Stimulated activated CD8-positive, alpha-beta memory T cell treated with anti-CD3 and anti-CD28 coated beads, Interleukin-2, amount 100 ng/mL, for 48 hours (primary cell): Measurements from ENCODE around the gene DGCR8.
A peak's percentile ranks its signal among the peaks of the same experiment; 100 is the strongest.
"Not testable (repeated sequence)": the region's sequence is repeated elsewhere in the genome, so short reads cannot be mapped to it uniquely, and the experiment has no call there.

Experiments used
- DNase-seq, 2 donors: peaks; one replicate each; pipeline ENCODE4 v3.0.0-alpha.2; 2020; ENCODE audit warnings: low read depth in 2 of 2

Gene DGCR8

GRCh38 chr22:20152464-20152890 is 72.4 kb downstream of the DGCR8 start:
- no peak for DNase-seq

GRCh38 chr22:20153945-20154344 is 73.9 kb downstream of the DGCR8 start:
- DNase-seq = no peak

GRCh38 chr22:20154602-20155187 is 74.7 kb downstream of the DGCR8 start:
- no peak for DNase-seq

- no peak for DNase-seq
These were observed 75.4 kb downstream of the DGCR8 start for GRCh38 chr22:20155330-20156041.

- DNase-seq = no peak
These were observed 76.0 kb downstream of the DGCR8 start for GRCh38 chr22:20156042-20156389.

DNA sequence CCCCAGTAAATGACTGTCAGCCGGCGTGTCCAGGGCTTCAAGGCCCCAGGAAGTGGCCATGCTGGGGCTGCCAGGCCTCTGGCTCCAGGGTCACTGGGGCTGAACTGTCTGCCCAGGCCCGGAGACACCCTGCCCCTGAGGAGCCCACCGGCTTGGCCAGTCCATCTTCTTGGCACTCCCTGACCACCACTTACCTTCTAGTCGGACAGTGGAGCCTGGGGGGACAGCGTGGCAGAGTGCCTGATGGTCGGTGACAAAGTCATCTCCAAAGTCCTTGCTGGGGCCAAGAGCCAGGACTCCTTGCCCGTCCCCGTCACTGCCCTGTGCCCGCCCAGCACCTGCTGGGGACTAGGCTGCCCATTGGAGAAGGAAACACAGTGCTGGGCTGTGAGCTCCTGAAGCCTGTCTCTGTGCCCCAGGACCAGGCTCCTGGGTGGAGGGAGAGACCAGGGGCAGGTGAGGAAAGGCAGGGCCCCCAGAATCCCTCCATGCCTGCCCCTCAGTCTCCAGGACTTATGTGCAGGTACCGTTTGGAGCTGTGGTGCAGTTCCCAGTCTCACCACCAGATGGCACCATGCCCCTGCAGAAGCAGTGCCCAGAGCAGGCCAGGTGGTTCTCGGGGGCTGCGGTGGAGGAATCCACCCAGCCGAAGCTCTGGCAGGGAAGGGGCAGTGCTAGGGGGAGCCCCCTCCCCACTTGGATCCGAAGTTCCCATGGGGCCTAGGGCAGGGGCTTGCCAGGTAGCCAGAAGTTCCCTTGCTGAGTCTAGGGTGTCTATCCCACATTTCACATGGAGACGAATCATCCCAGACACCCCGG is 76.8 kb downstream of the DGCR8 start:
- DNase-seq = peak; percentile 70 to 89

GRCh38 chr22:20157430-20158183 is 77.6 kb downstream of the DGCR8 start:
- no peak for DNase-seq

- DNase-seq = no peak
These were observed 78.5 kb downstream of the DGCR8 start for GRCh38 chr22:20158391-20159036.

- DNase-seq = no peak
These were observed 79.0 kb downstream of the DGCR8 start for GRCh38 chr22:20159076-20159475.

DNA sequence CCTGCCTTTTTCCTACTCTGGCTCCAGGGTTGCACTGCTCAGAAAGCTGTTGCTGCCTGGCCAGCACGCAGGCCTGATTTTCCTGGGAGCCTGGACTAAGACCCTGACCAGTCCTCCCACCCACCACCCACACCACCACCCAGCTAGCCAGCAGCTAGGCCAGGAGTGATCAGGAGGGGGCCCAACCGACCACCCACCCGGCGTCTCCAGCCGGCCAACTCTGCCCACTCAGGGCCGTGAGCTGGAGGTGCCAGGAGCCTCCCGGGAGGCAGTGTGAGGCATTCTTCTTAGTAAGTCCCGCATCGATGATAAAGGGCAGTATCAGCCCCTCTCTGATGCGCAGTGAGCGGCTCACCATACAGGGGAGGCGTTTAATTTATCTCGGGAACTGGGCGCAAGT is 79.5 kb downstream of the DGCR8 start:
- DNase-seq = not testable (repeated sequence)

DNA sequence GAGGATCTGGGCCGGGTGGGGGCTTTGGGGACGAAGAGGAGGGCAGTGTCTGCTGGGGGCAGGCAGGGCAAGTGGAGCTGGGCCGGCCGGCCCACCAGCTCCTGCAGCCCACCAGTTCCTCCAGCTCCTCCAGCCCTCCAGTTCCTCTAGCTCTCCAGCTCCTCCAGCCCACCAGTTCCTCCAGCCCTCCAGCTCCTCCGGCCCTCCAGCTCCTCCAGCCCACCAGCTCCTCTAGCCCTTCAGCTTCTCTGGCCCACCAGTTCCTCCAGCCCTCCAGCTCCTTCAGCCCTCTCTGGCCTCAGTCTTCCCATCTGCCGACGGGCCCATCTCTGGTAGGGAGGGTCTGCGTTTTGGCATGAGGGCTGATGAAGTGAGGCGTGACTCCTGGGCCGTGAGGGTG is 80.0 kb downstream of the DGCR8 start:
- DNase-seq = no peak
